NOMO-1 (cell line): ENCODE measurements around the gene WDR26.
"Not testable (repeated sequence)": the region's sequence is repeated elsewhere in the genome, so short reads cannot be mapped to it uniquely, and the experiment has no call there.

Experiments
- DNase-seq, 2 experiments: peaks; one replicate each; lab custom pipeline; 2025; ENCODE audit not compliant: unreplicated experiment in 2 of 2; lab: John Stamatoyannopoulos, UW

WDR26 gene

DNA sequence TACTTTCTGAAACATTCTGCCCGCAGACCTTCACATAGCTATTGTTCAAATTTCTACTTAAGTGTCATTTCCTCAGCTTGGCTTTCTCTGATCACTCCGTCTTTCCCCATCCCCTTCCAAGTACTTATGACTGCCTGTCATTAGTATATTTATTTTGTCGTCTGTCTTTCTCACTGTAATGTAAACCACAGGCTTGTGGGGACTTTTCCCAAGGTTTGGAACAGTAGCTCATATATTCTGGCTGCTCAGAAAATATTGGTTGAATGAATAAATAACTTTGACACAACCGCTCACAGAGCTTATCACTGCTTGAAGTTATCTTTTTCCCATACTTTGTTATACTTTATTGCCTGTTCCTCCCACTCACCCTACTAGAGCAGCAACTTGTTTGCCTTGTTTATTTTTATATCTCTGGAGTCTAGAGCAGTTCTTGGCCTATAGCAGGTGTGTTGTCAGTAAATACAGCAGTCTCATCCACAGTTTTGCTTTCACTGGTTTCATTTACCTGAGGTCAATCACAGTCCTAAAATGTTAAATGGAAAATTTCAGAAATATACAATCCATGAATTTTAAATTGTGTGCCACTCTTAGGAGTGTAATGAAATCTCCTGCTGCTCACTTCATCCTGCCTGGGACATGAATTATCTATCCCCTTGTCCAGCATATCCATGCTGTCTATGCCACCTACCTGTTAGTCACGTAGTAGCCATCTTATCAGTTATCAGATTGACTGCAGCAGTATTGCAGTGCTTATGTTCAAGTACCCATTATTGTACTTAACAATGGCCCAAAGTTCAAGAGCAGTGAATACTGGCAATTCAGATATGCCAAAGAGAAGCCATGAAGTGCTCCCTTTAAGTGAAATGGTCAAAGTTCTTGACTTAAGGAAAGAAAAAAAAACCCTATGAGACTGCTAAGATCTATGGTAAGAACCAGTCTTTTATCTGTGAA is 80.3 kb downstream of the WDR26 start:
- DNase-seq: no peak

DNA sequence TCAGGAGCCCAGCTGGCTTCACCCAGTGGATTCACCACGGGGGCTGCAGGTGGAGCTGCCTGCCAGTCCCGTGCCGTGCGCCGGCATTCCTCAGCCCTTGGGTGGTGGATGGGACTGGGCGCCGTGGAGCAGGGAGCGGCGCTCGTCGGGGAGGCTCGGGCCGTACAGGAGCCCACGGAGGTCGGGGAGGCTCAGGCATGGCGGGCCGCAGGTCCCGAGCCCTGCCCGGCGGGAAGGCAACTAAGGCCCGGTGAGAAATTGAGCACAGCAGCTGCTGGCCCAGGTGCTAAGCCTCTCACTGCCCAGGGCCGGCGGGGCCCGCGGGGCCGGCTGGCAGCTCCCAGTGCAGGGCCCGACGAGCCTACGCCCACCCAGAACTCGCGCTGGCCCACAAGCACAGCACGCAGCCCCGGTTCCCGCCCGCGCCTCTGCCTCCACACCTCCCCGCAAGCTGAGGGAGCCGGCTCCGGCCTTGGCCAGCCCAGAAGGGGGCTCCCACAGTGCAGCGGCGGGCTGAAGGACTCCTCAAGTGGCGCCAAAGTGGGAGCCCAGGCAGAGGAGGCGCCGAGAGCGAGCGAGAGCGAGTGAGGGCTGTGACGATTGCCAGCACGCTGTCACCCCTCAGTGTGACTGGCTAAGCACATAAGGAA is 82.0 kb downstream of the WDR26 start:
- not testable (repeated sequence) for DNase-seq

DNA sequence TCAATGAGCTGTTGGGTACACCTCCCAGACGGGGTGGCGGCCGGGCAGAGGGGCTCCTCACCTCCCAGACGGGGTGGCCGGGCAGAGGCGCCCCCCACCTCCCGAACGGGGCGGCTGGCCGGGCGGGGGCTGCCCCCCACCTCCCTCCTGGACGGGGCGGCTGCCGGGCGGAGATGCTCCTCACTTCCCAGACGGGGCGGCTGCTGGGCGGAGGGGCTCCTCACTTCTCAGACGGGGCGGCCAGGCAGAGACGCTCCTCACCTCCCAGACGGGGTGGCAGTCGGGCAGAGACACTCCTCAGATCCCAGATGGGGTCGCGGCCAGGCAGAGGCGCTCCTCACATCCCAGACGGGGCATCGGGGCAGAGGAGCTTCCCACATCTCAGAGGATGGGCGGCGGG is 84.9 kb downstream of the WDR26 start:
- not testable (repeated sequence) for DNase-seq

DNA sequence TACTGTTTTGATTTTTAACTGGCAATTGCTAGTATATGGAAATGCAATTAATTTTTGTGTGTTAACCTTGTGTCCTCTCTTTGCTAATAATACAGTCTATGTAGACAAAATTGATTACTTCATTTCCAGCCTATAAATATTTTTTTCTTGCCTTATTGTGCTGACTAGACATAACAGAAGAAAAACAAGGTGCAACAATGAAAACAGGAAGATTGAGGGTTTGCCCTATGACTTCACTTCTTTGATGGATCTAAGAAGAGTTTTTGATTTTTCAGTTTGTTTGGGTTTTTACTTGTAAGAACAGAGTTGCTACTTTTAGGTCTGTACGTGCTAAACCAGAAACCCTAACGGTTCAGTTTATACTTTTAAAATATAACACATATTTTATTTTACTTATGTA is 86.5 kb downstream of the WDR26 start:
- DNase-seq: no peak

DNA sequence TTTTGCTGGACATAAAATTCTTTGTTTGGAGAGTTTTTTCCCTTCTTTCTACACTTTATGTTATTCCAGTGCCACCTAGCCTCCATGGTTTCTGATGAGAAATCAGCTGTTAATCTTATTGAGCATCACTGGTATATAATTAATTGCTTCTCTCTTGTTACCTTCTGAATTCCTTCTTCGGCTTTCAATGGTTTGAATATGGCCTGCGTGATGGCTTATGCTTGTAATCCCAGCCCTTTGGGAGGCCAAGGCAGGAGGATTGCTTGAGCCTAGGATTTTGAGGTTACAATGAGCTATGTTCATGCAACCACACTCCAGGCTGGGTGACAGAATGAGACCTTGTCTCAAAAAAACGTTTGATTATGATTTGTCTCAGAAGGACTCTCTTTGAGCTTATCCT is 90.9 kb downstream of the WDR26 start:
- no peak for DNase-seq

DNA sequence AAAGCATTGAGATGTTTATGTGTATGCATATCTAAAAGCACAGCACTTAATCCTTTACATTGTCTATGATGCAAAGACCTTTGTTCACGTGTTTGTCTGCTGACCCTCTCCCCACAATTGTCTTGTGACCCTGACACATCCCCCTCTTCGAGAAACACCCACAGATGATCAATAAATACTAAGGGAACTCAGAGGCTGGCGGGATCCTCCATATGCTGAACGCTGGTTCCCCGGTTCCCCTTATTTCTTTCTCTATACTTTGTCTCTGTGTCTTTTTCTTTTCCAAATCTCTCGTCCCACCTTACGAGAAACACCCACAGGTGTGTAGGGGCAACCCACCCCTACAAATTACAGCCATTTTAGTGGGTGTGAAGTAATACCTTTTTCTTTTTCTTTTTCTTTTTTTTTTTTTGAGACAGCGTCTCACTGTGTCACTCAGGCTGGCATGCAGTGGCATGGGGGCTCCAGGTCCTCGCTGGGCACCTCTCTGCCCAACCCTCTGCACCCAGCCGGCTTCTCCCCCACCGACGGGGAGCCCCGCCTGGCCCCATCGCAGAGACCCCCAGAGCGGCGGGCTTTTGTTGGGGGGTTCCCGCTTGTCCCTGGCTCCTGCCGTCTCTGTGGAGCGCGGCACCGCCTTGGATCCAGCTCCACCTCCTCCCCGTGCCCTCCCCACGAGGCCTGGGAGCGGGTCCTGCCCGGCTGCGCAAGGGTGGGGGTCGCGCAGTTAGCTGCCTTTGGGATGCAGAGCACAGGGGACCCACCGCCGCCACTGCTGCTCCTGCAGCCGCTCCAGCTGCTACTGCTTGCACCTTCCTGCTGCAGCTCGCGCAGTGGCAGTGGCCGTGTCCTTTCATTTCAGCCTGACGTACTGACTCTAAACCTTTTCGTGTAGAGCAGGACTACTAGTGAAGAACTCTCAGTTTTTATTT is 93.9 kb downstream of the WDR26 start:
- DNase-seq: peak; percentile 7 to 41

DNA sequence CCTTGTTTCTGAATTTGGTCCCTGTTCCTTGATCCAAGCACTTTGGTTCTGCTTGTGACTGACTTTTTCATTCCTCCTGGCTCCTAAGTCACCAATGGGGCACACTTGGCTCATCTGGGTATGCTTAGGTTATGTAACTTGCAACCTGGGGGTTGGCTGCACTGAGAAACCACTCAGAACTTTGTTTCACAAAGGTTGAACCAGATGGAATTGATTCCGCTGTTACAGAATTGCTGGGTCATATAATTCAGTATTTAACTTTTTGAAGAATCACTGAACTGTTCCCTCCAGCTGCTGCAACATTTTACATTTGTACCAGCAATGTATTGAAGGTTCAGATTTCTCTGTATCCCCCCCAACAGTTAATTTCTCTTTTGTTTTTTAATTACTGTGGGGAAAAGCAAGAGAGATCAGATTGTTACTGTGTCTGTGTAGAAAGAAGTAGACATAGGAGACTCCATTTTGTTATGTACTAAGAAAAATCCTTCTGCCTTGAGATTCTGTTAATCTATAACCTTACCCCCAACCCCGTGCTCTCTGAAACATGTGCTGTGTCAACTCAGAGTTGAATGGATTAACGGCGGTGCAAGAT is 95.1 kb downstream of the WDR26 start:
- no peak for DNase-seq

DNA sequence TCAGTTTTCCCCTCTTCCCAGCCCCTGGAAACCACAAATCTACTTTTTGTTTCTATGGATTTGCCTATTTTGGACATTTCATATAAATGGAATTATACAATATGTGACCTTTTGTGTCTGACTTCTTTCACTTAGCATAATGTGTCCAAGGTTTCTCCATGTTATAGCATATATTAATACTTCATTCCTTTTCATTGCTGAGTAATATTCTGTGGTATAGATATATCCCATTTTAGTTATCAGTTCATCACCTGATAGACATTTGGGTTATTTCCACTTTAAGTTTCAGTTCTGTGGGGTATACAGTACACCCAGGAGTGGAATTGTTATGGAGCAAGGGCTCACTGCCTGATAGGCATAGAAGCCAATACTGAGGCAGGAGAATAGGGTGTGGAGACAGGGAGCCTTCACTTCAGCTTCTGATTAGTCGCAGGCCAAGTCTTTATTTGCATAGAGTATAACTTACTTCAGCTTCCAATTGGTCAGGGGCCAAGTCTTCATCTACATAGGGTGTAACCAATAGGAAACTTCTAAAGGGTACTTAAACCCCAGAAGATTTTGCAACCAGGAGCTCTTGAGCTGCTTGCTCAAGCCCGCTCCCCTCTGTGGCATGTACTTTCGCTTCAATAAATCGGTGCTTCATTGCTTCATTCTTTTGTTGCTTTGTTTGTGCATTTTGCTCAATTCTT is 96.3 kb downstream of the WDR26 start:
- DNase-seq: peak; percentile 20 to 22
